GM12874 (cell line): Measurements from ENCODE around the gene ZMAT3.

Experiments
- TF ChIP-seq, protein P1 (sequence below): IDR thresholded peaks from 2 replicates; pipeline ENCODE4 v1.5.1; 2011; ENCODE audit warnings: low read depth, mild to moderate bottlenecking, control low read depth, low read length, moderate library complexity; ENCODE audit not compliant: insufficient read depth

ZMAT3 gene

GRCh38 chr3:179045719-179046402 is 25.7 kb downstream of the ZMAT3 start:
- TF ChIP-seq, protein P1, sequence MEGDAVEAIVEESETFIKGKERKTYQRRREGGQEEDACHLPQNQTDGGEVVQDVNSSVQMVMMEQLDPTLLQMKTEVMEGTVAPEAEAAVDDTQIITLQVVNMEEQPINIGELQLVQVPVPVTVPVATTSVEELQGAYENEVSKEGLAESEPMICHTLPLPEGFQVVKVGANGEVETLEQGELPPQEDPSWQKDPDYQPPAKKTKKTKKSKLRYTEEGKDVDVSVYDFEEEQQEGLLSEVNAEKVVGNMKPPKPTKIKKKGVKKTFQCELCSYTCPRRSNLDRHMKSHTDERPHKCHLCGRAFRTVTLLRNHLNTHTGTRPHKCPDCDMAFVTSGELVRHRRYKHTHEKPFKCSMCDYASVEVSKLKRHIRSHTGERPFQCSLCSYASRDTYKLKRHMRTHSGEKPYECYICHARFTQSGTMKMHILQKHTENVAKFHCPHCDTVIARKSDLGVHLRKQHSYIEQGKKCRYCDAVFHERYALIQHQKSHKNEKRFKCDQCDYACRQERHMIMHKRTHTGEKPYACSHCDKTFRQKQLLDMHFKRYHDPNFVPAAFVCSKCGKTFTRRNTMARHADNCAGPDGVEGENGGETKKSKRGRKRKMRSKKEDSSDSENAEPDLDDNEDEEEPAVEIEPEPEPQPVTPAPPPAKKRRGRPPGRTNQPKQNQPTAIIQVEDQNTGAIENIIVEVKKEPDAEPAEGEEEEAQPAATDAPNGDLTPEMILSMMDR, result no peak

- TF ChIP-seq, protein P1, result no peak
These were observed 33.3 kb downstream of the ZMAT3 start for GRCh38 chr3:179038216-179038898.

- TF ChIP-seq, protein P1, result no peak
These were observed 34.3 kb downstream of the ZMAT3 start for GRCh38 chr3:179037351-179037750.

DNA sequence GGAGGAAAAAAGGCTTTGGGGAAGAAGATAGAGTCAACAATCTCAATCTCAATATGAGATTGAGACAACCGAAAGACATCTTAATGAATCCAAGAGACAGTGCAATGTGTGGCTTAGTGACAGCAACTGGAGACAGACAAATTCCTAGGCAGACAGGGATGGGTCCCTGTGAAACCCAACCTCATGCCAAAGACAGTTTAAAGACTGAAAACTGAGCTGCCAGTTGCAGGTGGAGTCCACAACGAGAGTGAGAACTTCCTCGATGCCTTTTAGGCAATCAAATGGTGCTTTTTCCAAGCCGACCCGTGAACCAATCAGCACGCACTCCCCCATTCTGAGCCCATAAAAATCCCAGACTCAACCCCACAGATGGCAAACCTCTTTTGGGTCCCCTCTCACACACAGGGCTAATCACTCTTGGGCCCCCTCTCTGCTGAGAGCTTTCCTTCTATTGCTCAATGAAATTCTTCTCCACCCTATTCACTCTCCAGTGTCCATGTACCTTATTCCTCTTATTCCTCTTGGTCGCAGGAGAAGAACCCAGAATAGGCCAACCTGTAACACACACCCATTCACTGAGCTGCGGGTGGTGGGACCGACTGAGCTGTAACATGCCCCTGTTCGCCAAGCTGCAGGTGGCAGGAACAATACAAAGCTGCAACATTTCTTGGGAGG is 34.8 kb downstream of the ZMAT3 start:
- TF ChIP-seq, protein P1, result no peak

DNA sequence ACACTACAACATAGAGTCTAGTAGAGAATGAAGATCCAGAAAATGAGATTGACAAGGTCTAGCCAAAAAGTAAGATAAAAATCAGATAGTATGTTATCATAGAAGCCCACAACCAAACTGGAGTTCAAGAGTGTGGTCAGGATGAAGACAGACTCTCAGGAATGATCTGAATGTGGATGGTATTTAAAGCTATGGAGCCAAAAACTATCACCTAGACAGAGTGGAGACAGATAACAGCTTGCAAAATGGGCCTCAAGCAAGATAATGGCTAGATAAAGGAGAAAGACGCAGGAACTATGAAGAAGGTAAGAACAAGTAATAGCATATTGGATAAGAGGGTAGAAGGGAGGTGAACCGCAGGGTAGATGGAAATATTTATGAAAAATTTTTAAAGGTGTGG is 35.4 kb downstream of the ZMAT3 start:
- TF ChIP-seq, protein P1, result no peak

DNA sequence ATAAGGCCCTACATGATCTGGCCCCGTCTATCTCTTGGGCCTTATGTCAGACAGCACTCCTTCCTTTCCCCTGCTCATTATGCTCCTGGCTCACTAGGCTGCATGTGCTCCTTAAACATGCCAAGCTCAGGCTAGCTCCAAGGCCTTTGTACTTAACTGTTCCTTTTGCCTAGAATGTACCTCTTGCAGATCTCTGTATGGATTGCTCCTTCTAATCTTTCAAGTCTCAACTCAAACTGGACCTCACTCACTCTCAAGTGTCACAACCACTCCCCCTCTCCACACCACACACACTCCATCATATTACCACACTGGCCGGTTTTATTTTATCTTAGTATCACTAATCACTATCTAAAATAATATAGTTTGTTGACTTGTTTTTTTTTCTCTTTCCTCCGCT is 36.4 kb downstream of the ZMAT3 start:
- TF ChIP-seq, protein P1, result no peak

GRCh38 chr3:179029096-179029495 is 42.5 kb downstream of the ZMAT3 start:
- TF ChIP-seq, protein P1, result no peak
